Activated T-helper 17 cell treated with anti-CD3 and anti-CD28 coated beads, Interleukin-2, amount 50 U/mL, for 72 hours (primary cell): ENCODE measurements around the gene GATA6. TPM values are rescaled to one million over a fixed set of nuclear protein-coding genes. Genes with fewer than 3 reads are reported as not detected.
"Not testable (repeated sequence)": the region's sequence is repeated elsewhere in the genome, so short reads cannot be mapped to it uniquely, and the experiment has no call there.

ENCODE experiments used
- ATAC-seq: fragments of 150-1000 bp; cut with Tn5 transposase; replicated peaks from 2 replicates; pipeline ENCODE4 v1.10.0; 2021; ENCODE audit warnings: mild to moderate bottlenecking, moderate library complexity
- H3K27ac Mint-ChIP-seq: one replicate; pipeline ENCODE4 v1.8.0; 2022; ENCODE audit warnings: mixed read lengths
- H3K27me3 Mint-ChIP-seq: one replicate; pipeline ENCODE4 v1.8.0; 2022; ENCODE audit warnings: mixed read lengths
- H3K36me3 Mint-ChIP-seq: one replicate; pipeline ENCODE4 v1.8.0; 2022; ENCODE audit warnings: low read depth, mild to moderate bottlenecking, mixed read lengths
- H3K4me1 Mint-ChIP-seq: one replicate; pipeline ENCODE4 v1.8.0; 2022; ENCODE audit warnings: mixed read lengths
- H3K4me3 Mint-ChIP-seq: one replicate; pipeline ENCODE4 v1.8.0; 2022; ENCODE audit warnings: mild to moderate bottlenecking, mixed read lengths
- H3K9me3 Mint-ChIP-seq: one replicate; pipeline ENCODE4 v1.8.0; 2022; ENCODE audit warnings: mixed read lengths
- total RNA-seq, 2 donors: library from RNA; stranded (reverse); gene quantifications; one replicate each; pipeline ENCODE4 v1.2.3, GENCODE V29; 2022

The GATA6 gene
- total RNA-seq, 2 donors from 2014 or later = not detected

GRCh38 chr18:22200611-22201225 lies 31.3 kb downstream of the GATA6 start:
- H3K27me3 Mint-ChIP-seq = peaks cover 18% of the 10 kb centered on the region
- H3K4me3 Mint-ChIP-seq = no peak overlapping the region
- ATAC-seq = no peak
- H3K36me3 Mint-ChIP-seq = no peaks in the 10 kb centered on the region
- H3K27ac Mint-ChIP-seq = no peak overlapping the region
- no peaks in the 10 kb centered on the region for H3K4me1 Mint-ChIP-seq
- no peaks in the 10 kb centered on the region for H3K9me3 Mint-ChIP-seq

- peaks cover 16% of the 10 kb centered on the region for H3K27me3 Mint-ChIP-seq
- no peaks in the 10 kb centered on the region for H3K4me1 Mint-ChIP-seq
- no peak overlapping the region for H3K4me3 Mint-ChIP-seq
- no peak overlapping the region for H3K27ac Mint-ChIP-seq
- no peaks in the 10 kb centered on the region for H3K9me3 Mint-ChIP-seq
- H3K36me3 Mint-ChIP-seq = no peaks in the 10 kb centered on the region
- ATAC-seq = no peak
These were observed 33.6 kb downstream of the GATA6 start for GRCh38 chr18:22203035-22203434.

- no peaks in the 10 kb centered on the region for H3K9me3 Mint-ChIP-seq
- H3K27me3 Mint-ChIP-seq = peaks cover 13% of the 10 kb centered on the region
- no peaks in the 10 kb centered on the region for H3K4me1 Mint-ChIP-seq
- H3K36me3 Mint-ChIP-seq = no peaks in the 10 kb centered on the region
- H3K4me3 Mint-ChIP-seq = no peak overlapping the region
- H3K27ac Mint-ChIP-seq = no peak overlapping the region
- ATAC-seq = no peak
These were observed 34.3 kb downstream of the GATA6 start for GRCh38 chr18:22203536-22204213.

DNA sequence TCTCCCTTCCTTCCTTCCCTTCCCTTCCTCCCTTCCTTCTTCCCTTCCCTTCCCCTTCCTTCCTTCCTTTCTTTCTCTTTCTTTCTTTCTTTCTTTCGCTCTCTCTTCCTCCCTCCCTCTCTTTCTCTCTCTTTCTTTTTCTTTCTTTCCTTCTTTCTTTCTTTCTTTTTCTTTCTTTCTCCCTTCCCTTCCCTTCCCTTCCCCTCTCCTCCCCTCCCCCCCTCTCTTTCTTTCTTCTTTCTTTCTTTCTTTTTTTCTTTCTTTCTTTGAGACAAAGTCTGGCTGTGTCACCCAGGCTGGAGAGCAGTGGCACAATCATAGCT lies 34.8 kb downstream of the GATA6 start:
- H3K36me3 Mint-ChIP-seq = no peaks in the 10 kb centered on the region
- no peak overlapping the region for H3K27ac Mint-ChIP-seq
- peaks cover 13% of the 10 kb centered on the region for H3K27me3 Mint-ChIP-seq
- H3K4me3 Mint-ChIP-seq = no peak overlapping the region
- no peaks in the 10 kb centered on the region for H3K4me1 Mint-ChIP-seq
- no peak for ATAC-seq
- no peaks in the 10 kb centered on the region for H3K9me3 Mint-ChIP-seq

DNA sequence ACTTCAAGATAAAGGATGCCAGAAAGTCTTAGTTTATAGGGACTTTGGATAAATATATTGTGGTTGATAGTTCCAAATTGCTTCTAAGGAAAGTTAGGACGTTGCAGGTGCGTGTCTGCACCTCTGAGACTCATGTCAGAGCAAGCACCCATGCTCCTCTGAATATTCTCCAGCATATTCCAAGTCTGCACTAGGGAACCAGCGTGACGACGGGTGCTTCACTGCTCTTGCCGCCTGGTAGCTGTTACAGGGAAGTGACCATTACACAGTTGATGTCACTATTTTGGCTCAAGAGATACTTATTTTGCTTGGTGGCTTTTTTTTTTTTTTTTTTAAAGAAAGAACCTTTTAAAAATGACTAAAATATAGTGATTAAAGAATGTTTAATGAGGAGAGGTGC lies 35.6 kb downstream of the GATA6 start:
- peaks cover 12% of the 10 kb centered on the region for H3K27me3 Mint-ChIP-seq
- H3K36me3 Mint-ChIP-seq = no peaks in the 10 kb centered on the region
- ATAC-seq = no peak
- H3K27ac Mint-ChIP-seq = no peak overlapping the region
- no peaks in the 10 kb centered on the region for H3K9me3 Mint-ChIP-seq
- H3K4me3 Mint-ChIP-seq = no peak overlapping the region
- H3K4me1 Mint-ChIP-seq = no peaks in the 10 kb centered on the region

GRCh38 chr18:22207021-22207758 lies 37.8 kb downstream of the GATA6 start:
- no peak for ATAC-seq
- Mint-ChIP-seq H3K36me3 (no peaks in the 10 kb centered on the region), H3K4me3 (no peak overlapping the region), H3K27me3 (peaks cover 7% of the 10 kb centered on the region), H3K9me3 (no peaks in the 10 kb centered on the region), H3K4me1 (no peaks in the 10 kb centered on the region), H3K27ac (no peak overlapping the region)

GRCh38 chr18:22210311-22210754 lies 40.9 kb downstream of the GATA6 start:
- no peak for ATAC-seq
- H3K4me3 Mint-ChIP-seq = no peak overlapping the region
- H3K27me3 Mint-ChIP-seq = peaks cover 4% of the 10 kb centered on the region
- no peaks in the 10 kb centered on the region for H3K36me3 Mint-ChIP-seq
- H3K4me1 Mint-ChIP-seq = no peaks in the 10 kb centered on the region
- H3K9me3 Mint-ChIP-seq = no peaks in the 10 kb centered on the region
- H3K27ac Mint-ChIP-seq = no peak overlapping the region

GRCh38 chr18:22211657-22212056 lies 42.3 kb downstream of the GATA6 start:
- Mint-ChIP-seq H3K36me3 (no peaks in the 10 kb centered on the region), H3K4me1 (no peaks in the 10 kb centered on the region), H3K4me3 (no peak overlapping the region), H3K27me3 (no peaks in the 10 kb centered on the region), H3K9me3 (no peaks in the 10 kb centered on the region), H3K27ac (no peak overlapping the region)
- no peak for ATAC-seq

DNA sequence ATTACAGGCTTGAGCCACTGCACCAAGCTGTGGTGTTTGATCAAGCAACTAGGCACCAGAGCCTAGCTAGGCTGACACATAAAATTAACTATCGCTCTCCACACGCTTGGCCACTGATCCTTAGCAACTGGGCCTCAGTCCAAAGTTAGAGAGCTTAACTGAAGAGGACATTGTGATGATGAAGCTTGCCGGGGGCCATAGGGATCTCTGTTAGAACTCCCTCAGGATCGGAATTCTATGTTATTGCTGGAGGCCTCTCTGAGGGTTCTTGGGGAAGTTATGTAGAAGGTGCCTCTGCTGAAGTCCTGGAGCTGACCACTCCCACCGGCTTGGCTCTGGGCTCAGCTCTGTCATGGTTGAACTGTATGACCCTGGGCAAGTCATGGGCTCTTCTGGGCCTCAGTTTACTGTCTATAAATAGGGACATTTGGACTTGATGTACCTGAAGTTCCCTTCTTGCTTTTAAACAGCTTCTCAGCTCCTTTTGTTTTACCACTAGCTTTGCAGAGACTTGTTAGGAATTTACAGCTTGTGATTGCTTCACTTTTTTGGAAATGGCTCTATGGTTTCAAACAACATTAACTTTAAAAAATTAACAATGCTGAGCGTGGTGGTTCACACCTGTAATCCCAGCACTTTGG lies 44.1 kb downstream of the GATA6 start:
- Mint-ChIP-seq H3K27me3 (no peaks in the 10 kb centered on the region), H3K4me1 (no peaks in the 10 kb centered on the region), H3K9me3 (no peaks in the 10 kb centered on the region), H3K36me3 (no peaks in the 10 kb centered on the region), H3K4me3 (no peak overlapping the region), H3K27ac (no peak overlapping the region)
- ATAC-seq = no peak

GRCh38 chr18:22214731-22215528 lies 45.5 kb downstream of the GATA6 start:
- no peaks in the 10 kb centered on the region for H3K4me1 Mint-ChIP-seq
- H3K9me3 Mint-ChIP-seq = no peaks in the 10 kb centered on the region
- H3K36me3 Mint-ChIP-seq = no peaks in the 10 kb centered on the region
- H3K4me3 Mint-ChIP-seq = no peak overlapping the region
- no peaks in the 10 kb centered on the region for H3K27me3 Mint-ChIP-seq
- ATAC-seq = no peak
- no peak overlapping the region for H3K27ac Mint-ChIP-seq

DNA sequence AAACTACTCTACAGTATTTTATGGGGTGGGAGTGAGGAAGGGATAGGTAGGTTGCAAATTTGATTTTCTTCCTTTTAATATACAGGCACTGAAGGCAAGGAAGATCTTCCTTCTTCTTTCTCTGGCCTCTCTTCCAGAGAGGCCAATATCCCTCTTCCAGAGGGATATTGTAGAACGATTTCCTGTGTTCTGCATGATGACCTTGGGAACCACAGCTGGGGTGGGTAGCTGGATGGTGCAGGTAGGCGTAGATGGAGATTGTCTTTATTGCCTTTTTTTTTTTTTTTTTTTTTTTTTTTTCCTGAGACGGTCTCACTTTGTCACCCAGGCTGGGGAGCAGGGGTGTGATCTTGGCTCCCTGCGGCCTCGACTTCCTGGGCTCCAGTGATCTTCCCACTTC lies 49.4 kb downstream of the GATA6 start:
- Mint-ChIP-seq H3K9me3 (no peaks in the 10 kb centered on the region), H3K27me3 (no peaks in the 10 kb centered on the region), H3K4me1 (no peaks in the 10 kb centered on the region), H3K27ac (no peak overlapping the region), H3K4me3 (no peak overlapping the region), H3K36me3 (no peaks in the 10 kb centered on the region)
- no peak for ATAC-seq

- no peaks in the 10 kb centered on the region for H3K4me1 Mint-ChIP-seq
- no peaks in the 10 kb centered on the region for H3K36me3 Mint-ChIP-seq
- no peak overlapping the region for H3K27ac Mint-ChIP-seq
- no peaks in the 10 kb centered on the region for H3K27me3 Mint-ChIP-seq
- no peak overlapping the region for H3K4me3 Mint-ChIP-seq
- H3K9me3 Mint-ChIP-seq = no peaks in the 10 kb centered on the region
- no peak for ATAC-seq
These were observed 50.4 kb downstream of the GATA6 start for GRCh38 chr18:22219568-22220355.

DNA sequence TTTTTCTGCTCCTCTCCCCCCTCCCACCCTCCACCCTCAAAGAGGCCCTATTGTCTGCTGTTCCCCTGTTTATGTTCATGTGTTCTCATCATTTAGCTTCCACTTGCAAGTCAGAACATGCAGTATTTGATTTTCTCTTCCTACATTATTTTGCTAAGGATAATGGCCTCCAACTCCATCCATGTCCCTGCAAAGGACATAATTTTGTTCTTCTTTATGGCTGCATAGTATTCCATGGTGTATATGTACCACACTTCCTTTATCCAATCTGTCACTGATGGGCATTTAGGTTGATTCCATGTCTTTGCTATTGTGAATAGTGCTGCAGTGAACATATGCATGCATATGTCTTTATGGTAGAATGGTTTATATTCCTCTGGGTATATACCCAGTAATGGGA lies 51.2 kb downstream of the GATA6 start:
- H3K4me1 Mint-ChIP-seq, H3K9me3 Mint-ChIP-seq, H3K27me3 Mint-ChIP-seq, H3K36me3 Mint-ChIP-seq, ATAC-seq, H3K27ac Mint-ChIP-seq, H3K4me3 Mint-ChIP-seq: not testable (repeated sequence)

- H3K27me3 Mint-ChIP-seq = no peaks in the 10 kb centered on the region
- ATAC-seq = no peak
- no peaks in the 10 kb centered on the region for H3K36me3 Mint-ChIP-seq
- H3K27ac Mint-ChIP-seq = no peak overlapping the region
- no peaks in the 10 kb centered on the region for H3K4me1 Mint-ChIP-seq
- no peaks in the 10 kb centered on the region for H3K9me3 Mint-ChIP-seq
- H3K4me3 Mint-ChIP-seq = no peak overlapping the region
These were observed 52.0 kb downstream of the GATA6 start for GRCh38 chr18:22221350-22221749.
